H1 (cell line): ENCODE results near the gene CAMKK1. TPM values are rescaled to one million over a fixed set of nuclear protein-coding genes. Genes with fewer than 3 reads are reported as not detected.

Experiments used
- CTCF ChIA-PET: fragments of 300-600 bp; sonication (Branson Sonifier 250); formaldehyde crosslinking; loops from one replicate; lab custom pipeline; 2021; ENCODE audit not compliant: partially characterized antibody; lab: Charles Lee
- POLR2A ChIA-PET: fragments of 300-600 bp; sonication (Branson Sonifier 250); formaldehyde crosslinking; loops from one replicate; lab custom pipeline; 2021; ENCODE audit warnings: inconsistent platforms; ENCODE audit not compliant: partially characterized antibody; lab: Charles Lee
- DNase-seq, 2 experiments: peaks; one replicate each; pipeline versions ENCODE4 v3.0.0 to v3.0.0-alpha.2; 2010 to 2022; ENCODE audit warnings: low spot score in 2 of 2, low read depth in 1 of 2, mixed read lengths in 1 of 2
- FAIRE-seq: peaks from 2 replicates; lab custom pipeline; 2011; peaks lifted over from hg19 to GRCh38; lab: Jason Lieb, UNC
- H2AFZ ChIP-seq: 2 replicates; pipeline ENCODE4 v1.8.1; 2012; ENCODE audit warnings: low read length, inconsistent platforms
- H2AK5ac ChIP-seq: 2 replicates; pipeline ENCODE4 v1.6.1; 2013; ENCODE audit warnings: low read depth, low read length
- H2BK120ac ChIP-seq: replicated peaks from 2 replicates; pipeline ENCODE3; 2013; ENCODE audit warnings: low read depth, low read length, inconsistent platforms
- H2BK12ac ChIP-seq: 2 replicates; pipeline ENCODE4 v1.6.1; 2013; ENCODE audit warnings: low read depth, low read length
- H2BK15ac ChIP-seq: 2 replicates; pipeline ENCODE4 v1.6.1; 2013; ENCODE audit warnings: low read length
- H2BK20ac ChIP-seq: 2 replicates; pipeline ENCODE4 v1.6.1; 2013; ENCODE audit warnings: low read length
- H2BK5ac ChIP-seq: 2 replicates; pipeline ENCODE4 v1.6.1; 2013; ENCODE audit warnings: low read depth, low read length
- H3K14ac ChIP-seq: 2 replicates; pipeline ENCODE4 v1.6.1; 2013; ENCODE audit warnings: inconsistent platforms; ENCODE audit not compliant: insufficient read length
- H3K18ac ChIP-seq: 2 replicates; pipeline ENCODE4 v1.6.1; 2013; ENCODE audit warnings: low read length; ENCODE audit errors: extremely low read depth
- H3K23ac ChIP-seq: 2 replicates; pipeline ENCODE4 v1.6.1; 2013; ENCODE audit warnings: inconsistent platforms; ENCODE audit not compliant: insufficient read length
- H3K23me2 ChIP-seq: 2 replicates; pipeline ENCODE4 v1.6.1; 2013; ENCODE audit warnings: low read depth, low read length
- H3K27ac ChIP-seq: 2 replicates; pipeline ENCODE4 v1.6.1; 2011; ENCODE audit warnings: low read depth, low read length, inconsistent platforms
- H3K27me3 ChIP-seq, 4 experiments: replicated peaks in 1 of 4; 1 replicate in 1 of 4; 2 replicates in 3 of 4; pipeline versions ENCODE4 v1.6.1 to v1.8.1; 2011 to 2013; ENCODE audit warnings: low read length in 3 of 4, mild to moderate bottlenecking in 3 of 4, inconsistent platforms in 2 of 4, mixed read lengths in 2 of 4, moderate library complexity in 1 of 4; ENCODE audit not compliant: control insufficient read depth in 3 of 4, insufficient read depth in 3 of 4; ENCODE audit errors: extremely low read depth in 1 of 4
- H3K36me3 ChIP-seq, 4 experiments: 2 replicates each; pipeline versions ENCODE4 v1.6.1 to v1.8.1; 2011 to 2013; ENCODE audit warnings: mild to moderate bottlenecking in 4 of 4, low read length in 3 of 4, moderate library complexity in 2 of 4, control low read depth in 1 of 4, inconsistent platforms in 1 of 4; ENCODE audit not compliant: insufficient read depth in 4 of 4, control insufficient read depth in 2 of 4
- H3K4ac ChIP-seq: replicated peaks from 2 replicates; pipeline ENCODE3; 2013; ENCODE audit warnings: low read length, low read depth, mixed read lengths, inconsistent platforms; ENCODE audit not compliant: insufficient read length
- H3K4me1 ChIP-seq, 4 experiments: replicated peaks in 1 of 4; 1 replicate in 1 of 4; 2 replicates in 3 of 4; pipeline versions ENCODE4 v1.6.1 to v1.8.1; 2011 to 2013; ENCODE audit warnings: low read length in 3 of 4, inconsistent platforms in 2 of 4, mixed read lengths in 1 of 4; ENCODE audit not compliant: insufficient read depth in 4 of 4, control insufficient read depth in 3 of 4
- H3K4me2 ChIP-seq, 2 experiments: 2 replicates each; pipeline versions ENCODE4 v1.6.1 to v1.8.1; 2011 to 2013; ENCODE audit warnings: low read depth in 2 of 2, low read length in 2 of 2, control low read depth in 1 of 2, inconsistent platforms in 1 of 2, mild to moderate bottlenecking in 1 of 2; ENCODE audit not compliant: insufficient read depth in 1 of 2
- H3K4me3 ChIP-seq, 4 experiments: fragments of 200-600, 300-600 bp in 1 of 4; sonication (generic), shearing (Covaris generic), sonication (Bioruptor Twin) in 1 of 4; 2 replicates each; pipeline versions ENCODE4 v1.5.1 to v1.8.1; 2011 to 2016; ENCODE audit warnings: low read length in 4 of 4, low read depth in 3 of 4, control low read depth in 2 of 4, inconsistent platforms in 2 of 4, mild to moderate bottlenecking in 2 of 4, mixed read lengths in 1 of 4, moderate library complexity in 1 of 4; ENCODE audit not compliant: insufficient read depth in 2 of 4; ENCODE audit errors: extremely low read depth in 1 of 4
- H3K56ac ChIP-seq: replicated peaks from 2 replicates; pipeline ENCODE3; 2013; ENCODE audit warnings: low read depth, mild to moderate bottlenecking, mixed read lengths, low read length, inconsistent platforms; ENCODE audit not compliant: insufficient read length
- H3K79me1 ChIP-seq: 2 replicates; pipeline ENCODE4 v1.6.1; 2013; ENCODE audit warnings: low read depth, low read length, control low read depth
- H3K79me2 ChIP-seq, 2 experiments: 2 replicates each; pipeline versions ENCODE4 v1.6.1 to v1.8.1; 2012 to 2013; ENCODE audit warnings: low read length in 2 of 2, mild to moderate bottlenecking in 2 of 2, inconsistent platforms in 1 of 2; ENCODE audit not compliant: insufficient read depth in 2 of 2, control insufficient read depth in 1 of 2
- H3K9ac ChIP-seq, 4 experiments: replicated peaks in 1 of 4; 1 replicate in 1 of 4; 2 replicates in 3 of 4; pipeline versions ENCODE4 v1.6.1 to v1.8.1; 2011 to 2013; ENCODE audit warnings: low read depth in 3 of 4, low read length in 3 of 4, control low read depth in 2 of 4, mild to moderate bottlenecking in 2 of 4, moderate library complexity in 2 of 4, inconsistent platforms in 1 of 4; ENCODE audit errors: extremely low read depth in 1 of 4
- H3K9me3 ChIP-seq, 2 experiments: 2 replicates each; pipeline versions ENCODE4 v1.6.1 to v1.8.1; 2012 to 2013; ENCODE audit warnings: mild to moderate bottlenecking in 2 of 2, moderate library complexity in 2 of 2, control low read depth in 1 of 2, inconsistent platforms in 1 of 2, low read depth in 1 of 2, low read length in 1 of 2, mixed read lengths in 1 of 2; ENCODE audit not compliant: insufficient read depth in 2 of 2
- H4K20me1 ChIP-seq, 2 experiments: replicated peaks in 1 of 2; 2 replicates each; pipeline versions ENCODE3 to v1.8.1; 2011 to 2013; ENCODE audit warnings: inconsistent platforms in 2 of 2, low read length in 2 of 2, mild to moderate bottlenecking in 1 of 2; ENCODE audit not compliant: insufficient read depth in 2 of 2, control insufficient read depth in 1 of 2
- H4K5ac ChIP-seq: 2 replicates; pipeline ENCODE4 v1.6.1; 2013; ENCODE audit warnings: low read length, low read depth, mixed read lengths, inconsistent platforms; ENCODE audit not compliant: insufficient read length
- H4K8ac ChIP-seq: 2 replicates; pipeline ENCODE4 v1.8.0; 2013; ENCODE audit warnings: mild to moderate bottlenecking, moderate library complexity, low read length, inconsistent platforms; ENCODE audit not compliant: insufficient read depth; ENCODE audit errors: extremely low read depth
- H4K91ac ChIP-seq: replicated peaks from 2 replicates; pipeline ENCODE3; 2013; ENCODE audit warnings: low read length, mixed read lengths, inconsistent platforms; ENCODE audit not compliant: insufficient read length
- CHD2 ChIP-seq: IDR thresholded peaks from 2 replicates; pipeline ENCODE4 v1.6.1; 2012; ENCODE audit warnings: low read length, improper control_type of control experiment
- EZH2 ChIP-seq: fragments of 200-600 bp; sonication (generic); IDR thresholded peaks from 2 replicates; pipeline ENCODE4 v1.7.1; 2012; ENCODE audit warnings: low read depth, mild to moderate bottlenecking, moderate library complexity, low read length, inconsistent platforms; ENCODE audit not compliant: severe bottlenecking
- KDM1A ChIP-seq: fragments of 200-600, 300-600 bp; sonication (generic); IDR thresholded peaks from 2 replicates; pipeline ENCODE4 v1.7.1; 2016; ENCODE audit warnings: mild to moderate bottlenecking, low read length, borderline replicate concordance
- MAFK ChIP-seq: IDR thresholded peaks from 2 replicates; pipeline ENCODE4 v1.6.1; 2012; ENCODE audit warnings: low read depth, mild to moderate bottlenecking, improper control_type of control experiment, low read length
- RFX5 ChIP-seq: IDR thresholded peaks from 2 replicates; pipeline ENCODE4 v1.6.1; 2011; ENCODE audit warnings: low read depth, low read length, improper control_type of control experiment, borderline replicate concordance
- SAP30 ChIP-seq: fragments of 300-600 bp; sonication (generic); IDR thresholded peaks from 2 replicates; pipeline ENCODE4 v1.7.1; 2012; ENCODE audit warnings: low read length, moderate library complexity, mild to moderate bottlenecking, inconsistent platforms; ENCODE audit not compliant: insufficient read depth, insufficient replicate concordance
- SP2 ChIP-seq: IDR thresholded peaks from 2 replicates; pipeline ENCODE4 v1.6.1; 2012; ENCODE audit warnings: mild to moderate bottlenecking, low read length, inconsistent platforms
- TCF12 ChIP-seq: IDR thresholded peaks from 2 replicates; pipeline ENCODE4 v1.6.1; 2011; ENCODE audit warnings: low read depth, mild to moderate bottlenecking, low read length
- WGBS, 2 experiments: shearing (Covaris generic) in 1 of 2; methylation state at CpG; one replicate each; pipeline versions ENCODE4 v1.1.6 to v1.1.7; 2013 to 2015; ENCODE audit warnings: low lambda C conversion rate in 2 of 2, mixed read lengths in 2 of 2, inconsistent platforms in 1 of 2, low coverage in 1 of 2, missing lambda C conversion rate in 1 of 2; ENCODE audit not compliant: insufficient replicate concordance in 2 of 2, insufficient coverage in 1 of 2, insufficient read length in 1 of 2; ENCODE audit errors: extremely low coverage in 1 of 2, missing lambda C conversion rate in 1 of 2; 5-methylcytosine and 5-hydroxymethylcytosine counted together
- polyA plus RNA-seq, 7 experiments: library from polyadenylated mRNA; depleted of rRNA in 3 of 7; stranded (reverse) in 5 of 7; unstranded in 2 of 7; fragments of >200 nt in 5 of 7; fragments of 200-250 nt in 2 of 7; gene quantifications; 1 replicate in 5 of 7; 2 replicates in 1 of 7; 4 replicates in 1 of 7; pipeline versions ENCODE4 v1.2.1 to v1.2.3, GENCODE V29; 2011 to 2013; ENCODE audit warnings: missing spikeins in 2 of 7, mixed read lengths in 2 of 7
- total RNA-seq: library from RNA; stranded (reverse); fragmentation: NEBNext Ultra II Directional; extraction: Animal tissue kit (Norgen Biotek cat#: 25700); gene quantifications from 2 replicates; pipeline ENCODE4 v1.2.1, GENCODE V29; 2021

The CAMKK1 gene
- total and polyA plus RNA-seq, 2 of the 8 experiments (the other 6 are each of a cell fraction or from before 2014, with no cell fraction given) = 7.1 to 7.6 TPM

- TF ChIP-seq RFX5 = no peak
- TF ChIP-seq EZH2 = no peak
- TF ChIP-seq CHD2 = no peak
- 0 out of 2 replicates have a peak, but pooled peaks have one; percentile 23 for TF ChIP-seq KDM1A
- no peak for TF ChIP-seq SAP30
- no peak for TF ChIP-seq SP2
- TF ChIP-seq MAFK = no peak
- TF ChIP-seq TCF12 = no peak
- Histone ChIP-seq H2BK12ac (peak overlapping the region; percentile 94; the same call in 1 of the 2 replicates), H3K27ac (no peak overlapping the region), H4K91ac (peak overlapping the region; percentile 1), H3K4me1 (peaks cover 6 to 22% (median 18%) of the 10 kb centered on the region in 4 experiments), H3K9me3 (no peaks in the 10 kb centered on the region), H3K9ac (no peak overlapping the region), H3K4me3 (no peak overlapping the region), H2BK120ac (peak overlapping the region; percentile 25), H2BK5ac (peak overlapping the region; percentile 97; the same call in 1 of the 2 replicates), H3K79me2 (no peaks in the 10 kb centered on the region; a peak in 1 of 4 replicates), H3K23me2 (peaks cover 15% of the 10 kb centered on the region; the same call in 1 of the 2 replicates), H3K56ac (no peak overlapping the region), H3K36me3 (no peaks in the 10 kb centered on the region), H3K23ac (no peak overlapping the region), H3K18ac (no peak overlapping the region), H2BK20ac (0 out of 2 replicates have a peak overlapping the region, but pooled peaks have one; percentile 8), H4K5ac (no peak overlapping the region), H4K8ac (no peak overlapping the region), H3K79me1 (peaks cover 4% of the 10 kb centered on the region; the same call in 1 of the 2 replicates), H3K4me2 (peak overlapping the region in 1 of 2 experiments; percentile 77; a peak in 1 of 4 replicates), H3K4ac (peak overlapping the region; percentile 9), H4K20me1 (peaks cover 3 to 8% of the 10 kb centered on the region in 2 experiments), H2AFZ (no peak overlapping the region), H2AK5ac (peak overlapping the region; percentile 72; the same call in 1 of the 2 replicates), H2BK15ac (peak overlapping the region; percentile 34), H3K27me3 (peaks cover 0 to 6% (median 1%) of the 10 kb centered on the region in 4 experiments; a peak in 3 of 7 replicates), H3K14ac (no peak overlapping the region)
- FAIRE-seq = no peak
- ChIA-PET CTCF (interaction anchor here (0.5 to 3.8 kb wide), 10 partner anchors 9 to 112 kb away, joined by 3 to 17 read pairs (median 4); no protein-coding TSS in a partner anchor), POLR2A (interaction anchor here (0.8 to 3.5 kb wide), 4 partner anchors 9 to 28 kb away, joined by 3 to 22 read pairs (median 4); no protein-coding TSS in a partner anchor)
- 76% methylated on average over 5 of the region's 5 CpGs; no CpG with 5 or more reads in 1 of the 2 experiments for WGBS, 2 experiments
- DNase-seq = no peak
Measured at GRCh38 chr17:3894188-3894587, 1.3 kb upstream of the CAMKK1 start.
